HepG2 (cell line): ENCODE measurements around the gene ZNF655. TPM values are rescaled to one million over a fixed set of nuclear protein-coding genes. Genes with fewer than 3 reads are reported as not detected.

ENCODE experiments used
- ATAC-seq: fragments of 200-7000 bp; cut with Tn5 transposase; 3 replicates; pipeline ENCODE4 v1.9.1; 2020; ENCODE audit warnings: mild to moderate bottlenecking, moderate library complexity
- BruUV-seq: library from RNA; stranded (reverse); fragments of 400-500 nt; replicated peaks from 2 replicates; lab custom pipeline; 2021; lab: Mats Ljungman, UMichigan
- CTCF ChIA-PET: fragments of 300-600 bp; formaldehyde crosslinking; extraction: SDS; loops from one replicate; lab custom pipeline; 2021; ENCODE audit warnings: low total read pairs, inconsistent platforms, low intra/inter-chr PET ratio; lab: Yijun Ruan, JAX
- POLR2A ChIA-PET: fragments of 350-600 bp; sonication (Branson Sonifier 250); formaldehyde crosslinking; loops from one replicate; lab custom pipeline; 2020; ENCODE audit warnings: antibody characterized with exemption, inconsistent platforms; lab: Yijun Ruan, JAX
- DNase-seq: peaks from one replicate; pipeline ENCODE4 v3.0.0-alpha.2; 2015; ENCODE audit warnings: low spot score
- FAIRE-seq: peaks from 3 replicates; lab custom pipeline; 2011; peaks lifted over from hg19 to GRCh38; lab: Jason Lieb, UNC
- H2AFZ ChIP-seq: one replicate; pipeline ENCODE4 v1.6.1; 2011; ENCODE audit warnings: low read length, inconsistent platforms
- H3K27ac ChIP-seq: fragments of 300-600 bp; 3 replicates; pipeline ENCODE4 v1.8.0; 2011; ENCODE audit warnings: mixed run types, mild to moderate bottlenecking, mixed read lengths, low read length, inconsistent platforms; ENCODE audit not compliant: insufficient read depth; ENCODE audit errors: extremely low read length
- H3K27me3 ChIP-seq, 2 experiments: fragments of 200-600 bp in 1 of 2; 2 replicates in 1 of 2; 3 replicates in 1 of 2; pipeline versions ENCODE4 v1.6.0 to v1.8.0; 2011; ENCODE audit warnings: low read length in 2 of 2, mild to moderate bottlenecking in 2 of 2, moderate library complexity in 2 of 2, inconsistent platforms in 1 of 2; ENCODE audit not compliant: insufficient read depth in 2 of 2, control insufficient read depth in 1 of 2
- H3K36me3 ChIP-seq, 2 experiments: fragments of 200-600 bp in 1 of 2; replicated peaks in 1 of 2; 2 replicates in 1 of 2; 3 replicates in 1 of 2; pipeline versions ENCODE4 v1.5.1 to v1.8.0; 2011; ENCODE audit warnings: low read length in 2 of 2, inconsistent platforms in 1 of 2; ENCODE audit not compliant: insufficient read depth in 2 of 2, control insufficient read depth in 1 of 2
- H3K4me1 ChIP-seq: 2 replicates; pipeline ENCODE4 v1.5.1; 2012; ENCODE audit warnings: low read length, inconsistent platforms; ENCODE audit not compliant: insufficient read depth
- H3K4me2 ChIP-seq: 2 replicates; pipeline ENCODE4 v1.6.0; 2011; ENCODE audit warnings: low read depth, low read length, inconsistent platforms
- H3K4me3 ChIP-seq, 3 experiments: fragments of 200-600 bp in 1 of 3; sonication (generic), shearing (Covaris generic) in 1 of 3; replicated peaks in 1 of 3; 2 replicates each; pipeline ENCODE4 v1.5.1; 2011 to 2016; ENCODE audit warnings: low read length in 3 of 3, inconsistent platforms in 2 of 3, low read depth in 2 of 3, mild to moderate bottlenecking in 2 of 3, control low read depth in 1 of 3, mixed read lengths in 1 of 3; ENCODE audit not compliant: insufficient read depth in 1 of 3
- H3K79me2 ChIP-seq: one replicate; pipeline ENCODE4 v1.6.1; 2011; ENCODE audit warnings: low read length, inconsistent platforms; ENCODE audit not compliant: insufficient read depth
- H3K9ac ChIP-seq: 2 replicates; pipeline ENCODE4 v1.6.0; 2011; ENCODE audit warnings: mild to moderate bottlenecking, low read depth, low read length, inconsistent platforms; ENCODE audit not compliant: insufficient read depth
- H3K9me3 ChIP-seq: 2 replicates; pipeline ENCODE4 v1.5.1; 2012; ENCODE audit warnings: mild to moderate bottlenecking, low read length
- H4K20me1 ChIP-seq: 2 replicates; pipeline ENCODE4 v1.6.0; 2011; ENCODE audit warnings: inconsistent platforms, mild to moderate bottlenecking, low read length, moderate library complexity; ENCODE audit not compliant: insufficient read depth
- ATRX ChIP-seq: sonication (generic); formaldehyde crosslinking; IDR thresholded peaks from 2 replicates; pipeline ENCODE4 v1.4.0; 2020; ENCODE audit warnings: missing genetic modification reagents, borderline replicate concordance
- HNRNPL ChIP-seq: fragments of 200-400 bp; formaldehyde crosslinking; IDR thresholded peaks from 2 replicates; pipeline ENCODE4 v1.6.1; 2017; ENCODE audit warnings: mild to moderate bottlenecking, low read depth, low read length
- IKZF1 ChIP-seq: fragments of 450-650 bp; IDR thresholded peaks from 2 replicates; pipeline ENCODE4 v1.7.1; 2016
- KDM6A ChIP-seq: IDR thresholded peaks from 2 replicates; pipeline ENCODE4 v1.6.1; 2016; ENCODE audit warnings: low read depth
- NFKBIZ ChIP-seq: IDR thresholded peaks from 2 replicates; pipeline ENCODE4 v1.6.1; 2018; ENCODE audit warnings: missing genetic modification reagents, missing compliant biosample characterization
- TOE1 ChIP-seq: sonication (generic); formaldehyde crosslinking; IDR thresholded peaks from 2 replicates; pipeline ENCODE4 v1.4.0; 2020; ENCODE audit warnings: mild to moderate bottlenecking, missing genetic modification reagents
- ZNF350 ChIP-seq: sonication (generic); formaldehyde crosslinking; IDR thresholded peaks from 2 replicates; pipeline ENCODE4 v1.4.0; 2020; ENCODE audit warnings: mild to moderate bottlenecking, low read depth, missing genetic modification reagents, borderline replicate concordance
- ZNF713 ChIP-seq: sonication (generic); formaldehyde crosslinking; IDR thresholded peaks from 2 replicates; pipeline ENCODE4 v1.4.0; 2020; ENCODE audit warnings: mild to moderate bottlenecking, missing genetic modification reagents
- ZNF780A ChIP-seq: sonication (generic); formaldehyde crosslinking; IDR thresholded peaks from 2 replicates; pipeline ENCODE4 v1.8.0; 2022; ENCODE audit warnings: mild to moderate bottlenecking, missing genetic modification reagents, moderate library complexity
- whole genome bisulfite sequencing: methylation state at CpG from one replicate; pipeline ENCODE4 v1.1.6; 2017; ENCODE audit warnings: low lambda C conversion rate; 5-methylcytosine and 5-hydroxymethylcytosine counted together
- in situ Hi-C: cut with HindIII; loops from 2 replicates; pipeline ENCODE4 v1.10.0; 2017; ENCODE audit warnings: low pct_unique_long_range_greater_than_20kb; ENCODE audit not compliant: extremely low pct_ligation_motif_present
- intact Hi-C: fragments of 100-400 bp; cut with micrococcal nuclease; formaldehyde crosslinking; loops from one replicate; pipeline ENCODE4 v1.10.0; 2022; ENCODE audit not compliant: unreplicated experiment
- polyA plus RNA-seq, 8 experiments: library from polyadenylated mRNA; depleted of rRNA in 3 of 8; stranded (reverse) in 7 of 8; unstranded in 1 of 8; fragments of >200 nt; fragmentation: Illumina TruSeq in 4 of 8; extraction: Trizol in 4 of 8; gene quantifications; 2 replicates each; pipeline versions ENCODE4 v1.2.1 to v1.2.3, GENCODE V29; 2011 to 2016; ENCODE audit warnings: low read depth in 4 of 8, missing spikeins in 1 of 8, mixed read lengths in 1 of 8; ENCODE audit not compliant: insufficient read depth in 1 of 8
- total RNA-seq, 5 experiments: library from RNA; depleted of rRNA; stranded (reverse); fragments of >200 nt; fragmentation: Illumina TruSeq; extraction: Trizol; gene quantifications; 2 replicates each; pipeline ENCODE4 v1.2.3, GENCODE V29; 2016; ENCODE audit warnings: low read depth in 1 of 5
- TF ChIP-seq, protein P1 (sequence below): fragments of 450-650 bp; IDR thresholded peaks from 2 replicates; pipeline ENCODE4 v1.6.1; 2016
- TF ChIP-seq, protein P2 (sequence below): sonication (generic); formaldehyde crosslinking; IDR thresholded peaks from 2 replicates; pipeline ENCODE4 v1.4.0; 2020; ENCODE audit warnings: missing genetic modification reagents
- TF ChIP-seq, protein P3 (sequence below): sonication (generic); formaldehyde crosslinking; IDR thresholded peaks from 2 replicates; pipeline ENCODE4 v1.4.0; 2020; ENCODE audit warnings: missing genetic modification reagents
- TF ChIP-seq, protein P4 (sequence below): sonication (generic); formaldehyde crosslinking; IDR thresholded peaks from 2 replicates; pipeline ENCODE4 v1.4.0; 2020; ENCODE audit warnings: low read depth, mild to moderate bottlenecking, missing genetic modification reagents
- TF ChIP-seq, protein P5 (sequence below): IDR thresholded peaks from 2 replicates; pipeline ENCODE4 v1.6.1; 2016; ENCODE audit warnings: low read depth
- TF ChIP-seq, protein P6 (sequence below), 2 experiments: fragments of 450-650 bp in 1 of 2; sonication (generic) in 1 of 2; formaldehyde crosslinking; IDR thresholded peaks; 2 replicates each; pipeline versions ENCODE4 v1.5.0 to v1.8.0; 2020 to 2022; ENCODE audit warnings: mild to moderate bottlenecking in 1 of 2, missing genetic modification reagents in 1 of 2

Gene ZNF655
- total and polyA plus RNA-seq, 2 of the 13 experiments (the other 11 are each of a cell fraction or from before 2014, with no cell fraction given): 53.4 to 75.6 TPM

DNA sequence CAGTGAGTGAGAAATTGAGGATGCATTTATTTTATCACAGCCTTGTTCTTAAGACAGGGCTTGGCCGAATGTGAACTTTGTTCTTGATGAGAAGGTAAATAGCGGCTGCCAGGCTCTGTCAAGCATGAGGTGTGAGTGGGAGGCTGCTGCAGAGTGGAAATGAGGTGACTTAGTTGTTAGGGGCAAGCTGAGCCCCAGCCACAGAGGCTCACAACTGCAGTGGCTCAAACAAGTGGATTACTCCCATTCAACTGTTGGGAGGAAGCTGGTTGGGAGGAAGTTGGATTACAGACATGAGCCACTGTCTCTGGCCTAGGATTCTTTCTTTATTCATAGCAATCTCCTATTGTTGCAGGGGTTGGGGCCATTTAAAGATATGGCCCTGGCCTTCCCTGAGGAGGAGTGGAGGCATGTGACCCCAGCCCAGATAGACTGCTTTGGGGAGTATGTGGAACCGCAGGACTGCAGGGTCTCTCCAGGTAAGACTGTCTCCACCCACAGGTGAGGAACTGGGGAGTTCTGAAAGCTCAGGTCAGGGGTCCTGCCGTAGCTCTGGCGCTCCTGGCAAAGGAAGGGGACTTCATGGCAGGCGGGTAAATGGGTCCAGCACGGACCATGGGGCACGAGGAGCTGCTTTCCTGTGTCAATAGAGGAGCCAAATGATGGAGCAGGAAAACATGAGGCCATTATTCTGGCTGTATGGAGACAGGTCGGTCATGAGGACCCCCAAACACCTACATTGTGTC, 65.4 kb downstream of the ZNF655 start:
- no peaks in the 10 kb centered on the region for H3K27me3 ChIP-seq
- intact Hi-C loops (no loop called here), in situ Hi-C loops (no loop called here)
- H3K79me2 ChIP-seq: peaks cover 6% of the 10 kb centered on the region
- H3K36me3 ChIP-seq: peaks cover 48 to 96% of the 10 kb centered on the region in 2 experiments
- no peaks in the 10 kb centered on the region for H4K20me1 ChIP-seq
- peaks cover 2% of the 10 kb centered on the region for H3K4me1 ChIP-seq
- no peak for DNase-seq
- FAIRE-seq: no peak
- ChIA-PET CTCF (no interaction called here), POLR2A (no interaction called here)
- no peak overlapping the region for H2AFZ ChIP-seq
- no TSS peak for BruUV-seq
- H3K9ac ChIP-seq: no peak overlapping the region
- 95% methylated on average over 9 of the region's 9 CpGs for WGBS
- H3K9me3 ChIP-seq: no peaks in the 10 kb centered on the region
- no peak overlapping the region for H3K27ac ChIP-seq
- no peak overlapping the region for H3K4me3 ChIP-seq
- no peak for ATAC-seq
- no peak overlapping the region for H3K4me2 ChIP-seq
- TF ChIP-seq, protein P1, sequence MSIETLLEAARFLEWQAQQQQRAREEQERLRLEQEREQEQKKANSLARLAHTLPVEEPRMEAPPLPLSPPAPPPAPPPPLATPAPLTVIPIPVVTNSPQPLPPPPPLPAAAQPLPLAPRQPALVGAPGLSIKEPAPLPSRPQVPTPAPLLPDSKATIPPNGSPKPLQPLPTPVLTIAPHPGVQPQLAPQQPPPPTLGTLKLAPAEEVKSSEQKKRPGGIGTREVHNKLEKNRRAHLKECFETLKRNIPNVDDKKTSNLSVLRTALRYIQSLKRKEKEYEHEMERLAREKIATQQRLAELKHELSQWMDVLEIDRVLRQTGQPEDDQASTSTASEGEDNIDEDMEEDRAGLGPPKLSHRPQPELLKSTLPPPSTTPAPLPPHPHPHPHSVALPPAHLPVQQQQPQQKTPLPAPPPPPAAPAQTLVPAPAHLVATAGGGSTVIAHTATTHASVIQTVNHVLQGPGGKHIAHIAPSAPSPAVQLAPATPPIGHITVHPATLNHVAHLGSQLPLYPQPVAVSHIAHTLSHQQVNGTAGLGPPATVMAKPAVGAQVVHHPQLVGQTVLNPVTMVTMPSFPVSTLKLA: no peak
- TF ChIP-seq, protein P2, sequence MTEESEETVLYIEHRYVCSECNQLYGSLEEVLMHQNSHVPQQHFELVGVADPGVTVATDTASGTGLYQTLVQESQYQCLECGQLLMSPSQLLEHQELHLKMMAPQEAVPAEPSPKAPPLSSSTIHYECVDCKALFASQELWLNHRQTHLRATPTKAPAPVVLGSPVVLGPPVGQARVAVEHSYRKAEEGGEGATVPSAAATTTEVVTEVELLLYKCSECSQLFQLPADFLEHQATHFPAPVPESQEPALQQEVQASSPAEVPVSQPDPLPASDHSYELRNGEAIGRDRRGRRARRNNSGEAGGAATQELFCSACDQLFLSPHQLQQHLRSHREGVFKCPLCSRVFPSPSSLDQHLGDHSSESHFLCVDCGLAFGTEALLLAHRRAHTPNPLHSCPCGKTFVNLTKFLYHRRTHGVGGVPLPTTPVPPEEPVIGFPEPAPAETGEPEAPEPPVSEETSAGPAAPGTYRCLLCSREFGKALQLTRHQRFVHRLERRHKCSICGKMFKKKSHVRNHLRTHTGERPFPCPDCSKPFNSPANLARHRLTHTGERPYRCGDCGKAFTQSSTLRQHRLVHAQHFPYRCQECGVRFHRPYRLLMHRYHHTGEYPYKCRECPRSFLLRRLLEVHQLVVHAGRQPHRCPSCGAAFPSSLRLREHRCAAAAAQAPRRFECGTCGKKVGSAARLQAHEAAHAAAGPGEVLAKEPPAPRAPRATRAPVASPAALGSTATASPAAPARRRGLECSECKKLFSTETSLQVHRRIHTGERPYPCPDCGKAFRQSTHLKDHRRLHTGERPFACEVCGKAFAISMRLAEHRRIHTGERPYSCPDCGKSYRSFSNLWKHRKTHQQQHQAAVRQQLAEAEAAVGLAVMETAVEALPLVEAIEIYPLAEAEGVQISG (CRISPR knock-in tag): no peak
- TF ChIP-seq ZNF713 (CRISPR knock-in tag) (no peak), ATRX (CRISPR knock-in tag) (no peak), HNRNPL (no peak), IKZF1 (no peak), NFKBIZ (CRISPR knock-in tag) (no peak), TOE1 (no peak), ZNF350 (no peak), ZNF780A (no peak), KDM6A (CRISPR knock-in tag) (no peak)
- TF ChIP-seq, protein P3, sequence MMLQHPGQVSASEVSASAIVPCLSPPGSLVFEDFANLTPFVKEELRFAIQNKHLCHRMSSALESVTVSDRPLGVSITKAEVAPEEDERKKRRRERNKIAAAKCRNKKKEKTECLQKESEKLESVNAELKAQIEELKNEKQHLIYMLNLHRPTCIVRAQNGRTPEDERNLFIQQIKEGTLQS (CRISPR knock-in tag): no peak
- TF ChIP-seq, protein P4, sequence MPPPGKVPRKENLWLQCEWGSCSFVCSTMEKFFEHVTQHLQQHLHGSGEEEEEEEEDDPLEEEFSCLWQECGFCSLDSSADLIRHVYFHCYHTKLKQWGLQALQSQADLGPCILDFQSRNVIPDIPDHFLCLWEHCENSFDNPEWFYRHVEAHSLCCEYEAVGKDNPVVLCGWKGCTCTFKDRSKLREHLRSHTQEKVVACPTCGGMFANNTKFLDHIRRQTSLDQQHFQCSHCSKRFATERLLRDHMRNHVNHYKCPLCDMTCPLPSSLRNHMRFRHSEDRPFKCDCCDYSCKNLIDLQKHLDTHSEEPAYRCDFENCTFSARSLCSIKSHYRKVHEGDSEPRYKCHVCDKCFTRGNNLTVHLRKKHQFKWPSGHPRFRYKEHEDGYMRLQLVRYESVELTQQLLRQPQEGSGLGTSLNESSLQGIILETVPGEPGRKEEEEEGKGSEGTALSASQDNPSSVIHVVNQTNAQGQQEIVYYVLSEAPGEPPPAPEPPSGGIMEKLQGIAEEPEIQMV (CRISPR knock-in tag): no peak
- TF ChIP-seq, protein P5, sequence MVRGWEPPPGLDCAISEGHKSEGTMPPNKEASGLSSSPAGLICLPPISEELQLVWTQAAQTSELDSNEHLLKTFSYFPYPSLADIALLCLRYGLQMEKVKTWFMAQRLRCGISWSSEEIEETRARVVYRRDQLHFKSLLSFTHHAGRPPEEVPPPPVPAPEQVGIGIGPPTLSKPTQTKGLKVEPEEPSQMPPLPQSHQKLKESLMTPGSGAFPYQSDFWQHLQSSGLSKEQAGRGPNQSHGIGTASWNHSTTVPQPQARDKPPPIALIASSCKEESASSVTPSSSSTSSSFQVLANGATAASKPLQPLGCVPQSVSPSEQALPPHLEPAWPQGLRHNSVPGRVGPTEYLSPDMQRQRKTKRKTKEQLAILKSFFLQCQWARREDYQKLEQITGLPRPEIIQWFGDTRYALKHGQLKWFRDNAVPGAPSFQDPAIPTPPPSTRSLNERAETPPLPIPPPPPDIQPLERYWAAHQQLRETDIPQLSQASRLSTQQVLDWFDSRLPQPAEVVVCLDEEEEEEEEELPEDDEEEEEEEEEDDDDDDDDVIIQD: no peak
- TF ChIP-seq, protein P6, sequence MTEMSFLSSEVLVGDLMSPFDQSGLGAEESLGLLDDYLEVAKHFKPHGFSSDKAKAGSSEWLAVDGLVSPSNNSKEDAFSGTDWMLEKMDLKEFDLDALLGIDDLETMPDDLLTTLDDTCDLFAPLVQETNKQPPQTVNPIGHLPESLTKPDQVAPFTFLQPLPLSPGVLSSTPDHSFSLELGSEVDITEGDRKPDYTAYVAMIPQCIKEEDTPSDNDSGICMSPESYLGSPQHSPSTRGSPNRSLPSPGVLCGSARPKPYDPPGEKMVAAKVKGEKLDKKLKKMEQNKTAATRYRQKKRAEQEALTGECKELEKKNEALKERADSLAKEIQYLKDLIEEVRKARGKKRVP (CRISPR knock-in tag; IDR thresholded peaks at IDR 0.05): no peak
